SK-N-SH (cell line): ENCODE measurements around the gene ANKFN1.

ENCODE experiments used
- CHD2 ChIP-seq: fragments of 150-350 bp; IDR thresholded peaks from 2 replicates; pipeline ENCODE4 v1.6.1; 2018; ENCODE audit warnings: low read length; ENCODE audit not compliant: partially characterized antibody
- FOSL2 ChIP-seq: IDR thresholded peaks from 2 replicates; pipeline ENCODE4 v1.4.0; 2012; ENCODE audit warnings: low read depth, mild to moderate bottlenecking, moderate library complexity, borderline replicate concordance
- GABPA ChIP-seq: IDR thresholded peaks from 2 replicates; pipeline ENCODE4 v1.4.0; 2012; ENCODE audit warnings: low read depth, mild to moderate bottlenecking
- NFIC ChIP-seq: IDR thresholded peaks from 2 replicates; pipeline ENCODE4 v1.4.0; 2012; ENCODE audit warnings: borderline replicate concordance
- POLR2AphosphoS5 ChIP-seq: IDR thresholded peaks from 2 replicates; pipeline ENCODE4 v1.6.1; 2012; ENCODE audit warnings: low read depth, low read length
- RAD21 ChIP-seq: IDR thresholded peaks from 2 replicates; pipeline ENCODE4 v1.6.1; 2012; ENCODE audit warnings: mild to moderate bottlenecking, low read length
- SIN3A ChIP-seq: IDR thresholded peaks from 2 replicates; pipeline ENCODE4 v1.6.1; 2012; ENCODE audit warnings: low read depth, mild to moderate bottlenecking, low read length, moderate library complexity, borderline replicate concordance
- SMC3 ChIP-seq: IDR thresholded peaks from 2 replicates; pipeline ENCODE4 v1.6.1; 2012; ENCODE audit warnings: low read depth, low read length, improper control_type of control experiment
- TAF1 ChIP-seq: IDR thresholded peaks from 2 replicates; pipeline ENCODE4 v1.6.1; 2012; ENCODE audit warnings: low read depth, mild to moderate bottlenecking, low read length, moderate library complexity, borderline replicate concordance
- TEAD4 ChIP-seq: IDR thresholded peaks from 2 replicates; pipeline ENCODE4 v1.4.0; 2012; ENCODE audit warnings: mild to moderate bottlenecking, borderline replicate concordance; ENCODE audit not compliant: insufficient read depth
- TF ChIP-seq, protein P1 (sequence below): fragments of 200-600 bp; sonication (generic); IDR thresholded peaks from 2 replicates; pipeline ENCODE4 v1.6.1; 2017; ENCODE audit warnings: antibody characterized with exemption, mild to moderate bottlenecking, moderate library complexity
- TF ChIP-seq, protein P2 (sequence below): fragments of 150-350 bp; IDR thresholded peaks from 2 replicates; pipeline ENCODE4 v1.6.1; 2017; ENCODE audit warnings: antibody characterized with exemption, low read length, low read depth, borderline replicate concordance
- TF ChIP-seq, protein P3 (sequence below): IDR thresholded peaks from 2 replicates; pipeline ENCODE4 v1.4.0; 2012; ENCODE audit warnings: low read depth, borderline replicate concordance

DNA sequence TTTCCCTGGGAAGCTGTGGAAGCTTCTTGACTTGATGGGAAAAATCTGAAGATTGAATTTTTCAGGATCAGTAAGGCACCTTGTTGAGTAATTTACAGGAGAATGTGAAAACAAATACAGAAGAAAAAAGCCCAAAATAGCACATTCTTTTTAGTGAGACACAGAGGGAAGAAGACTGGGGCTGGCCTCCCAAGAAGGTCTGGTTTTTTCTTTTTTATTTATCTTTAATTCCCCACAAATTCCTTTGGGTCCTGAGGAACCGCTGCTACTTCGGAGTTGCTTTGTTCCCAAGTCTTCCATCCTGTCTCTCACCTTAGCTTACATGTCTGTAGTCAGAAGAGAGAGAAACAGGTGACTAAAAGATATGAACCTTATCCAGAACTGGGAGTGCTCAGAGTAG, 273.6 kb downstream of the ANKFN1 start:
- TF ChIP-seq RAD21 (no peak), CHD2 (no peak), FOSL2 (no peak), TAF1 (no peak), NFIC (no peak), TEAD4 (no peak), SIN3A (no peak), POLR2AphosphoS5 (no peak), SMC3 (no peak), GABPA (no peak)
- TF ChIP-seq, protein P1, sequence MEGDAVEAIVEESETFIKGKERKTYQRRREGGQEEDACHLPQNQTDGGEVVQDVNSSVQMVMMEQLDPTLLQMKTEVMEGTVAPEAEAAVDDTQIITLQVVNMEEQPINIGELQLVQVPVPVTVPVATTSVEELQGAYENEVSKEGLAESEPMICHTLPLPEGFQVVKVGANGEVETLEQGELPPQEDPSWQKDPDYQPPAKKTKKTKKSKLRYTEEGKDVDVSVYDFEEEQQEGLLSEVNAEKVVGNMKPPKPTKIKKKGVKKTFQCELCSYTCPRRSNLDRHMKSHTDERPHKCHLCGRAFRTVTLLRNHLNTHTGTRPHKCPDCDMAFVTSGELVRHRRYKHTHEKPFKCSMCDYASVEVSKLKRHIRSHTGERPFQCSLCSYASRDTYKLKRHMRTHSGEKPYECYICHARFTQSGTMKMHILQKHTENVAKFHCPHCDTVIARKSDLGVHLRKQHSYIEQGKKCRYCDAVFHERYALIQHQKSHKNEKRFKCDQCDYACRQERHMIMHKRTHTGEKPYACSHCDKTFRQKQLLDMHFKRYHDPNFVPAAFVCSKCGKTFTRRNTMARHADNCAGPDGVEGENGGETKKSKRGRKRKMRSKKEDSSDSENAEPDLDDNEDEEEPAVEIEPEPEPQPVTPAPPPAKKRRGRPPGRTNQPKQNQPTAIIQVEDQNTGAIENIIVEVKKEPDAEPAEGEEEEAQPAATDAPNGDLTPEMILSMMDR = no peak
- TF ChIP-seq, protein P2, sequence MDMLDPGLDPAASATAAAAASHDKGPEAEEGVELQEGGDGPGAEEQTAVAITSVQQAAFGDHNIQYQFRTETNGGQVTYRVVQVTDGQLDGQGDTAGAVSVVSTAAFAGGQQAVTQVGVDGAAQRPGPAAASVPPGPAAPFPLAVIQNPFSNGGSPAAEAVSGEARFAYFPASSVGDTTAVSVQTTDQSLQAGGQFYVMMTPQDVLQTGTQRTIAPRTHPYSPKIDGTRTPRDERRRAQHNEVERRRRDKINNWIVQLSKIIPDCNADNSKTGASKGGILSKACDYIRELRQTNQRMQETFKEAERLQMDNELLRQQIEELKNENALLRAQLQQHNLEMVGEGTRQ = no peak
- TF ChIP-seq, protein P3, sequence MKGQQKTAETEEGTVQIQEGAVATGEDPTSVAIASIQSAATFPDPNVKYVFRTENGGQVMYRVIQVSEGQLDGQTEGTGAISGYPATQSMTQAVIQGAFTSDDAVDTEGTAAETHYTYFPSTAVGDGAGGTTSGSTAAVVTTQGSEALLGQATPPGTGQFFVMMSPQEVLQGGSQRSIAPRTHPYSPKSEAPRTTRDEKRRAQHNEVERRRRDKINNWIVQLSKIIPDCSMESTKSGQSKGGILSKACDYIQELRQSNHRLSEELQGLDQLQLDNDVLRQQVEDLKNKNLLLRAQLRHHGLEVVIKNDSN = no peak
